PC-9 (cell line): ENCODE results near the gene PRRX2. TPM values are rescaled to one million over a fixed set of nuclear protein-coding genes. Genes with fewer than 3 reads are reported as not detected.

ENCODE experiments used
- BruUV-seq: library from RNA; stranded (reverse); fragments of 400-500 nt; replicated peaks from 2 replicates; lab custom pipeline; 2021; lab: Mats Ljungman, UMichigan
- CTCF ChIA-PET: fragments of 300-600 bp; sonication (Branson Sonifier 250); formaldehyde crosslinking; loops from one replicate; lab custom pipeline; 2022; ENCODE audit warnings: antibody characterized with exemption; lab: Charles Lee
- POLR2A ChIA-PET: fragments of 300-600 bp; sonication (Branson Sonifier 250); formaldehyde crosslinking; loops from one replicate; lab custom pipeline; 2022; ENCODE audit warnings: antibody characterized with exemption; ENCODE audit not compliant: unreplicated experiment; lab: Charles Lee
- DNase-seq, 2 experiments: peaks; one replicate each; pipeline versions ENCODE4 v3.0.0 to v3.0.0-alpha.2; 2015 to 2022; ENCODE audit warnings: mixed read lengths in 1 of 2
- H2AFZ ChIP-seq: fragments of 200-600 bp; sonication (generic); 2 replicates; pipeline ENCODE4 v1.8.1; 2017; ENCODE audit warnings: antibody characterized with exemption
- H3F3A ChIP-seq: fragments of 200-600 bp; sonication (generic); 2 replicates; pipeline ENCODE4 v1.8.1; 2017; ENCODE audit warnings: antibody characterized with exemption, mild to moderate bottlenecking, low read depth; ENCODE audit not compliant: insufficient read depth
- H3K27ac ChIP-seq: fragments of 200-600 bp; sonication (generic); 2 replicates; pipeline ENCODE4 v1.6.1; 2016; ENCODE audit warnings: mixed run types
- H3K27me3 ChIP-seq: fragments of 200-600 bp; sonication (generic); 2 replicates; pipeline ENCODE4 v1.6.1; 2016; ENCODE audit warnings: low read depth, mixed run types; ENCODE audit not compliant: insufficient read depth
- H3K36me3 ChIP-seq: fragments of 200-600 bp; sonication (generic); 2 replicates; pipeline ENCODE4 v1.6.1; 2016; ENCODE audit warnings: low read depth, mixed run types
- H3K4me1 ChIP-seq: fragments of 200-600 bp; sonication (generic); replicated peaks from 2 replicates; pipeline ENCODE4 v1.6.1; 2016; ENCODE audit warnings: mixed run types; ENCODE audit not compliant: insufficient read depth
- H3K4me2 ChIP-seq: fragments of 200-600 bp; sonication (generic); 2 replicates; pipeline ENCODE4 v1.6.1; 2017; ENCODE audit warnings: mixed run types
- H3K4me3 ChIP-seq: fragments of 200-600 bp; sonication (generic); 2 replicates; pipeline ENCODE4 v1.6.1; 2016; ENCODE audit warnings: mixed run types
- H3K79me2 ChIP-seq: fragments of 200-600 bp; sonication (generic); 2 replicates; pipeline ENCODE4 v1.6.1; 2017; ENCODE audit warnings: low read depth, mixed run types
- H3K9me2 ChIP-seq: fragments of 200-600 bp; sonication (generic); 2 replicates; pipeline ENCODE4 v1.8.1; 2017; ENCODE audit warnings: mild to moderate bottlenecking; ENCODE audit not compliant: insufficient read depth
- H3K9me3 ChIP-seq: fragments of 200-600 bp; sonication (generic); 2 replicates; pipeline ENCODE4 v1.8.1; 2016; ENCODE audit warnings: low read depth; ENCODE audit not compliant: insufficient read depth
- H4K20me1 ChIP-seq: fragments of 200-600 bp; sonication (generic); 2 replicates; pipeline ENCODE4 v1.8.1; 2017; ENCODE audit not compliant: insufficient read depth
- CTCF ChIP-seq: fragments of 200-600 bp; sonication (generic); conservative IDR thresholded peaks from 2 replicates; pipeline ENCODE4 v1.6.1; 2017; ENCODE audit warnings: mixed run types, antibody characterized with exemption, mild to moderate bottlenecking, moderate library complexity
- EZH2 ChIP-seq: fragments of 200-600 bp; sonication (generic); IDR thresholded peaks from 2 replicates; pipeline ENCODE4 v1.8.0; 2017; ENCODE audit warnings: antibody characterized with exemption, low read depth
- intact Hi-C: fragments of 100-400 bp; cut with micrococcal nuclease; formaldehyde crosslinking; loops from one replicate; pipeline ENCODE4 v1.10.0; 2022; ENCODE audit not compliant: unreplicated experiment
- total RNA-seq: library from RNA; stranded (reverse); gene quantifications from 2 replicates; pipeline ENCODE4 v1.2.3, GENCODE V29; 2021

PRRX2 gene
- total RNA-seq, 1 experiment from 2014 or later = 0.98 TPM

GRCh38 chr9:129717991-129718390, 52.5 kb downstream of the PRRX2 start:
- ChIA-PET CTCF (interaction anchor here (0.6 kb wide), 1 partner anchor 9 kb away, joined by 11 read pairs; no protein-coding TSS in a partner anchor), POLR2A (no interaction called here)
- intact Hi-C loops = no loop called here
- Histone ChIP-seq H3K27ac (no peak overlapping the region), H3K4me2 (no peak overlapping the region), H3K36me3 (no peaks in the 10 kb centered on the region), H2AFZ (no peak overlapping the region), H3K9me3 (no peaks in the 10 kb centered on the region), H3F3A (no peaks in the 10 kb centered on the region), H3K79me2 (no peaks in the 10 kb centered on the region), H3K4me3 (no peak overlapping the region), H3K4me1 (no peaks in the 10 kb centered on the region), H3K27me3 (no peaks in the 10 kb centered on the region), H3K9me2 (no peaks in the 10 kb centered on the region), H4K20me1 (no peaks in the 10 kb centered on the region)
- no peak for DNase-seq
- no TSS peak for BruUV-seq
- no peak for TF ChIP-seq EZH2
- TF ChIP-seq CTCF = no peak

- intact Hi-C loops = no loop called here
- H2AFZ ChIP-seq = no peak overlapping the region
- TF ChIP-seq CTCF (no peak), EZH2 (no peak)
- no peak for DNase-seq
- H3K79me2 ChIP-seq = no peaks in the 10 kb centered on the region
- no peak overlapping the region for H3K4me2 ChIP-seq
- H4K20me1 ChIP-seq = no peaks in the 10 kb centered on the region
- no TSS peak for BruUV-seq
- H3K9me2 ChIP-seq = no peaks in the 10 kb centered on the region
- no peaks in the 10 kb centered on the region for H3K9me3 ChIP-seq
- ChIA-PET POLR2A (no interaction called here), CTCF (no interaction called here)
- no peaks in the 10 kb centered on the region for H3K36me3 ChIP-seq
- H3K27me3 ChIP-seq = no peaks in the 10 kb centered on the region
- no peaks in the 10 kb centered on the region for H3K4me1 ChIP-seq
- H3K27ac ChIP-seq = no peak overlapping the region
- no peak overlapping the region for H3K4me3 ChIP-seq
- H3F3A ChIP-seq = no peaks in the 10 kb centered on the region
Measured at GRCh38 chr9:129718647-129719046, 53.2 kb downstream of the PRRX2 start.

DNA sequence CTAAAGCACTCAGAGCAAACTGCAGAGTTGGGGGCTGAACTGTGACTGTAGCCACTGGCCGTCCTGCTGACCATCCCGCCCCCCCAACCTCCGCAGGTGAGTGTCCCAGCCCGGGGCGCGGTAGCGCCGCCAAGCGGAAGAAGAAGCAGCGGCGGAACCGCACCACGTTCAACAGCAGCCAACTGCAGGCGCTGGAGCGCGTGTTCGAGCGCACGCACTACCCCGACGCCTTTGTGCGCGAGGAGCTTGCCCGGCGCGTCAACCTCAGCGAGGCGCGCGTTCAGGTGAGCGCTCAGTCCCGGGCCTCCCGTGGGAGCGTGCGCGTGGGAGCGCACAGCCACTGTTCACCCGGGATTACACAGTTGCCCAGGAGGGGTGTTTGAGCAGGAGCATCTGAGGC, 53.7 kb downstream of the PRRX2 start:
- no peak for DNase-seq
- H3K9me2 ChIP-seq = no peaks in the 10 kb centered on the region
- no peaks in the 10 kb centered on the region for H4K20me1 ChIP-seq
- ChIA-PET POLR2A (no interaction called here), CTCF (no interaction called here)
- no peaks in the 10 kb centered on the region for H3K79me2 ChIP-seq
- no peak overlapping the region for H3K4me3 ChIP-seq
- no peaks in the 10 kb centered on the region for H3F3A ChIP-seq
- H3K27ac ChIP-seq = no peak overlapping the region
- no peaks in the 10 kb centered on the region for H3K4me1 ChIP-seq
- TF ChIP-seq CTCF (no peak), EZH2 (no peak)
- H3K9me3 ChIP-seq = no peaks in the 10 kb centered on the region
- intact Hi-C loops = no loop called here
- H3K36me3 ChIP-seq = no peaks in the 10 kb centered on the region
- BruUV-seq = no TSS peak
- H3K4me2 ChIP-seq = no peak overlapping the region
- no peaks in the 10 kb centered on the region for H3K27me3 ChIP-seq
- no peak overlapping the region for H2AFZ ChIP-seq
